Smooth muscle cell (in vitro differentiated cells): ENCODE measurements around the gene EMILIN2. TPM values are rescaled to one million over a fixed set of nuclear protein-coding genes. Genes with fewer than 3 reads are reported as not detected.

ENCODE experiments used
- DNase-seq: peaks from one replicate; lab custom pipeline; 2025; ENCODE audit not compliant: unreplicated experiment; lab: John Stamatoyannopoulos, UW
- H2AFZ ChIP-seq: fragments of 200-600 bp; sonication (generic); 2 replicates; pipeline ENCODE4 v1.6.0; 2016; ENCODE audit warnings: antibody characterized with exemption, low read depth, mild to moderate bottlenecking
- H3F3A ChIP-seq: fragments of 200-600 bp; sonication (generic); 2 replicates; pipeline ENCODE4 v1.6.0; 2017; ENCODE audit warnings: antibody characterized with exemption, low read depth
- H3K27ac ChIP-seq: fragments of 200-600 bp; sonication (generic); 2 replicates; pipeline ENCODE4 v1.5.1; 2016; ENCODE audit warnings: low read depth, mild to moderate bottlenecking
- H3K27me3 ChIP-seq: fragments of 200-600 bp; sonication (generic); 2 replicates; pipeline ENCODE4 v1.6.1; 2016; ENCODE audit warnings: low read depth, mild to moderate bottlenecking
- H3K36me3 ChIP-seq: fragments of 200-600 bp; sonication (generic); 2 replicates; pipeline ENCODE4 v1.5.1; 2016; ENCODE audit warnings: low read depth
- H3K4me1 ChIP-seq: fragments of 200-600 bp; sonication (generic); 2 replicates; pipeline ENCODE4 v1.5.1; 2016; ENCODE audit warnings: low read depth
- H3K4me2 ChIP-seq: fragments of 200-600 bp; sonication (generic); 2 replicates; pipeline ENCODE4 v1.6.0; 2016; ENCODE audit warnings: mild to moderate bottlenecking
- H3K4me3 ChIP-seq: fragments of 200-600 bp; sonication (generic); 2 replicates; pipeline ENCODE4 v1.5.1; 2016; ENCODE audit warnings: mild to moderate bottlenecking
- H3K79me2 ChIP-seq: fragments of 200-600 bp; sonication (generic); 2 replicates; pipeline ENCODE4 v1.6.0; 2016; ENCODE audit warnings: low read depth, mild to moderate bottlenecking
- H3K9ac ChIP-seq: fragments of 200-600 bp; sonication (generic); 2 replicates; pipeline ENCODE4 v1.6.0; 2016; ENCODE audit warnings: low read depth
- H3K9me3 ChIP-seq: fragments of 200-600 bp; sonication (generic); replicated peaks from 2 replicates; pipeline ENCODE4 v1.5.1; 2016; ENCODE audit warnings: low read depth
- H4K20me1 ChIP-seq: fragments of 200-600 bp; sonication (generic); 2 replicates; pipeline ENCODE4 v1.6.0; 2016; ENCODE audit warnings: low read depth
- CTCF ChIP-seq: fragments of 200-600 bp; sonication (generic); IDR thresholded peaks from 2 replicates; pipeline ENCODE4 v1.5.1; 2017; ENCODE audit warnings: borderline replicate concordance, mild to moderate bottlenecking, antibody characterized with exemption; ENCODE audit not compliant: insufficient read depth, poor library complexity, severe bottlenecking
- WGBS: methylation state at CpG from one replicate; pipeline ENCODE4 v1.1.7; 2016; ENCODE audit warnings: low lambda C conversion rate; 5-methylcytosine and 5-hydroxymethylcytosine counted together
- polyA plus RNA-seq: library from polyadenylated mRNA; unstranded; fragments of >200 nt; fragmentation: Nextera tagmentation; extraction: Ambion mirVana; gene quantifications from 2 replicates; pipeline ENCODE4 v1.2.1, GENCODE V29; 2016
- total RNA-seq: library from RNA; depleted of rRNA; stranded (reverse); fragments of >200 nt; gene quantifications from 2 replicates; pipeline ENCODE4 v1.2.3, GENCODE V29; 2014

EMILIN2 gene
- total and polyA plus RNA-seq, 2 experiments from 2014 or later = 6.5 to 22.9 TPM

GRCh38 chr18:2919600-2919999, 72.8 kb downstream of the EMILIN2 start:
- TF ChIP-seq CTCF = no peak
- Histone ChIP-seq H4K20me1 (peaks cover 6% of the 10 kb centered on the region), H3K4me1 (no peaks in the 10 kb centered on the region), H3K9me3 (no peaks in the 10 kb centered on the region), H2AFZ (no peak overlapping the region), H3K79me2 (no peaks in the 10 kb centered on the region), H3K27me3 (no peaks in the 10 kb centered on the region), H3K27ac (no peak overlapping the region), H3K36me3 (peaks cover 5% of the 10 kb centered on the region), H3F3A (no peaks in the 10 kb centered on the region), H3K9ac (no peak overlapping the region), H3K4me2 (no peak overlapping the region), H3K4me3 (no peak overlapping the region)
- 79% methylated on average over 5 of the region's 5 CpGs for WGBS
- DNase-seq = no peak

GRCh38 chr18:2920027-2920426, 73.2 kb downstream of the EMILIN2 start:
- Histone ChIP-seq H3K27me3 (no peaks in the 10 kb centered on the region), H3K9me3 (no peaks in the 10 kb centered on the region), H2AFZ (no peak overlapping the region), H3K4me3 (no peak overlapping the region), H3K4me1 (no peaks in the 10 kb centered on the region), H3K27ac (no peak overlapping the region), H3K4me2 (no peak overlapping the region), H4K20me1 (peaks cover 6% of the 10 kb centered on the region), H3K9ac (no peak overlapping the region), H3K79me2 (no peaks in the 10 kb centered on the region), H3F3A (no peaks in the 10 kb centered on the region), H3K36me3 (peaks cover 5% of the 10 kb centered on the region)
- no peak for DNase-seq
- WGBS = 91% methylated on average over 11 of the region's 11 CpGs
- TF ChIP-seq CTCF = no peak

GRCh38 chr18:2920546-2921343, 73.9 kb downstream of the EMILIN2 start:
- Histone ChIP-seq H4K20me1 (peaks cover 6% of the 10 kb centered on the region), H3K27ac (no peak overlapping the region), H3F3A (no peaks in the 10 kb centered on the region), H3K4me3 (no peak overlapping the region), H3K4me1 (no peaks in the 10 kb centered on the region), H3K9ac (no peak overlapping the region), H3K27me3 (no peaks in the 10 kb centered on the region), H3K36me3 (peaks cover 5% of the 10 kb centered on the region), H3K9me3 (no peaks in the 10 kb centered on the region), H3K4me2 (no peak overlapping the region), H3K79me2 (no peaks in the 10 kb centered on the region), H2AFZ (no peak overlapping the region)
- WGBS = 96% methylated on average over 16 of the region's 16 CpGs
- TF ChIP-seq CTCF = no peak
- DNase-seq = no peak

- no peak for DNase-seq
- H3K4me3 ChIP-seq = no peak overlapping the region
- no peak overlapping the region for H3K4me2 ChIP-seq
- no peak overlapping the region for H3K9ac ChIP-seq
- H4K20me1 ChIP-seq = peaks cover under 1% of the 10 kb centered on the region
- no peaks in the 10 kb centered on the region for H3K9me3 ChIP-seq
- WGBS = 95% methylated on average over 14 of the region's 14 CpGs
- H3K36me3 ChIP-seq = peaks cover 5% of the 10 kb centered on the region
- H3K27ac ChIP-seq = no peak overlapping the region
- no peaks in the 10 kb centered on the region for H3K27me3 ChIP-seq
- no peak for TF ChIP-seq CTCF
- no peaks in the 10 kb centered on the region for H3K4me1 ChIP-seq
- no peak overlapping the region for H2AFZ ChIP-seq
- no peaks in the 10 kb centered on the region for H3F3A ChIP-seq
- H3K79me2 ChIP-seq = no peaks in the 10 kb centered on the region
Observed at GRCh38 chr18:2921778-2922177, 75.0 kb downstream of the EMILIN2 start.
